SK-N-SH (cell line): ENCODE measurements around the gene PHC2. TPM values are rescaled to one million over a fixed set of nuclear protein-coding genes. Genes with fewer than 3 reads are reported as not detected.

Experiments used
- CTCF ChIA-PET: fragments of 300-600, 350-600 bp; formaldehyde crosslinking; extraction: SDS; loops from one replicate; lab custom pipeline; 2021; lab: Yijun Ruan, JAX
- POLR2A ChIA-PET: fragments of 350-600 bp; sonication (Branson Sonifier 250); formaldehyde crosslinking; extraction: SDS; loops from one replicate; lab custom pipeline; 2020; ENCODE audit warnings: antibody characterized with exemption, inconsistent platforms; lab: Yijun Ruan, JAX
- DNase-seq: peaks from one replicate; pipeline ENCODE4 v3.0.0; 2012
- H2AFZ ChIP-seq: fragments of 200-600 bp; sonication (generic); 2 replicates; pipeline ENCODE4 v1.8.1; 2016; ENCODE audit warnings: antibody characterized with exemption, mild to moderate bottlenecking, low read depth
- H3F3A ChIP-seq: fragments of 200-600 bp; sonication (generic); replicated peaks from 2 replicates; pipeline ENCODE3; 2016; ENCODE audit warnings: antibody characterized with exemption, mild to moderate bottlenecking; ENCODE audit not compliant: insufficient read depth
- H3K27ac ChIP-seq, 2 experiments: fragments of 200-500 bp in 1 of 2; fragments of 200-600 bp in 1 of 2; sonication (Bioruptor generic) in 1 of 2; sonication (generic), shearing (Covaris generic) in 1 of 2; 2 replicates each; pipeline versions ENCODE4 v1.5.1 to v1.6.1; 2014 to 2016; ENCODE audit warnings: low read depth in 2 of 2, inconsistent platforms in 1 of 2, low read length in 1 of 2, mild to moderate bottlenecking in 1 of 2, mixed read lengths in 1 of 2
- H3K27me3 ChIP-seq: fragments of 200-600 bp; sonication (generic), shearing (Covaris generic); 2 replicates; pipeline ENCODE4 v1.6.1; 2016; ENCODE audit warnings: mixed run types; ENCODE audit not compliant: insufficient read depth
- H3K36me3 ChIP-seq, 2 experiments: fragments of 200-500 bp in 1 of 2; fragments of 200-600 bp in 1 of 2; sonication (Bioruptor generic) in 1 of 2; sonication (generic) in 1 of 2; replicated peaks in 1 of 2; 2 replicates each; pipeline versions ENCODE3 to v1.5.1; 2014 to 2016; ENCODE audit warnings: low read length in 1 of 2, mild to moderate bottlenecking in 1 of 2; ENCODE audit not compliant: insufficient read depth in 2 of 2, control insufficient read depth in 1 of 2
- H3K4me1 ChIP-seq, 2 experiments: fragments of 200-500 bp in 1 of 2; fragments of 200-600 bp in 1 of 2; sonication (Bioruptor generic) in 1 of 2; sonication (generic), shearing (Covaris generic) in 1 of 2; 2 replicates each; pipeline versions ENCODE4 v1.5.1 to v1.6.1; 2014 to 2016; ENCODE audit warnings: low read depth in 1 of 2, low read length in 1 of 2, mixed run types in 1 of 2; ENCODE audit not compliant: insufficient read depth in 2 of 2, control insufficient read depth in 1 of 2
- H3K4me2 ChIP-seq: fragments of 200-600 bp; sonication (generic), shearing (Covaris generic); 2 replicates; pipeline ENCODE4 v1.6.1; 2017; ENCODE audit warnings: mixed run types
- H3K4me3 ChIP-seq, 2 experiments: fragments of 200-500 bp in 1 of 2; fragments of 200-600 bp in 1 of 2; sonication (Bioruptor generic) in 1 of 2; sonication (generic), shearing (Covaris generic) in 1 of 2; 2 replicates each; pipeline versions ENCODE4 v1.5.1 to v1.8.1; 2014 to 2016; ENCODE audit warnings: low read depth in 2 of 2, inconsistent platforms in 1 of 2, low read length in 1 of 2, mild to moderate bottlenecking in 1 of 2, mixed read lengths in 1 of 2, moderate library complexity in 1 of 2
- H3K79me2 ChIP-seq: fragments of 200-600 bp; sonication (generic); 2 replicates; pipeline ENCODE4 v1.8.1; 2017; ENCODE audit warnings: mild to moderate bottlenecking; ENCODE audit not compliant: insufficient read depth
- H3K9ac ChIP-seq: fragments of 200-600 bp; sonication (generic); 2 replicates; pipeline ENCODE4 v1.6.1; 2017; ENCODE audit warnings: mixed run types
- H3K9me2 ChIP-seq: fragments of 200-600 bp; sonication (generic); 2 replicates; pipeline ENCODE4 v1.6.1; 2017; ENCODE audit warnings: mixed run types
- H3K9me3 ChIP-seq: fragments of 200-600 bp; sonication (generic); 2 replicates; pipeline ENCODE4 v1.6.1; 2017; ENCODE audit warnings: mixed run types, mild to moderate bottlenecking, moderate library complexity
- H4K20me1 ChIP-seq: fragments of 200-600 bp; sonication (generic); 2 replicates; pipeline ENCODE4 v1.6.1; 2017; ENCODE audit warnings: mild to moderate bottlenecking, mixed run types; ENCODE audit not compliant: insufficient read depth
- CHD2 ChIP-seq: fragments of 150-350 bp; IDR thresholded peaks from 2 replicates; pipeline ENCODE4 v1.6.1; 2018; ENCODE audit warnings: low read length; ENCODE audit not compliant: partially characterized antibody
- CTCF ChIP-seq: fragments of 200-600 bp; sonication (generic); IDR thresholded peaks from 2 replicates; pipeline ENCODE4 v1.6.1; 2017; ENCODE audit warnings: antibody characterized with exemption, mild to moderate bottlenecking, moderate library complexity
- ELF1 ChIP-seq: IDR thresholded peaks from 2 replicates; pipeline ENCODE4 v1.4.0; 2012
- EP300 ChIP-seq, 2 experiments: IDR thresholded peaks; 2 replicates each; pipeline versions ENCODE4 v1.4.0 to v1.6.1; 2012; ENCODE audit warnings: borderline replicate concordance in 1 of 2, low read depth in 1 of 2, low read length in 1 of 2
- FOSL2 ChIP-seq: IDR thresholded peaks from 2 replicates; pipeline ENCODE4 v1.4.0; 2012; ENCODE audit warnings: low read depth, mild to moderate bottlenecking, moderate library complexity, borderline replicate concordance
- FOXM1 ChIP-seq: IDR thresholded peaks from 2 replicates; pipeline ENCODE4 v1.4.0; 2012; ENCODE audit warnings: low read depth, mild to moderate bottlenecking
- JUND ChIP-seq: IDR thresholded peaks from 2 replicates; pipeline ENCODE4 v1.4.0; 2012
- MEF2A ChIP-seq: IDR thresholded peaks from 2 replicates; pipeline ENCODE4 v1.4.0; 2012; ENCODE audit warnings: low read depth, borderline replicate concordance
- MXI1 ChIP-seq: IDR thresholded peaks from 2 replicates; pipeline ENCODE4 v1.6.1; 2012; ENCODE audit warnings: mild to moderate bottlenecking, low read depth, low read length, improper control_type of control experiment
- REST ChIP-seq: IDR thresholded peaks from 2 replicates; pipeline ENCODE4 v1.6.1; 2012; ENCODE audit warnings: mild to moderate bottlenecking, low read depth, low read length, moderate library complexity
- SMC3 ChIP-seq: IDR thresholded peaks from 2 replicates; pipeline ENCODE4 v1.6.1; 2012; ENCODE audit warnings: low read depth, low read length, improper control_type of control experiment
- TCF12 ChIP-seq: IDR thresholded peaks from 2 replicates; pipeline ENCODE4 v1.4.0; 2012
- TEAD4 ChIP-seq: IDR thresholded peaks from 2 replicates; pipeline ENCODE4 v1.4.0; 2012; ENCODE audit warnings: mild to moderate bottlenecking, borderline replicate concordance; ENCODE audit not compliant: insufficient read depth
- USF1 ChIP-seq: IDR thresholded peaks from 2 replicates; pipeline ENCODE4 v1.4.0; 2012; ENCODE audit warnings: low read depth, borderline replicate concordance
- USF2 ChIP-seq: fragments of 150-350 bp; IDR thresholded peaks from 2 replicates; pipeline ENCODE4 v1.6.1; 2017; ENCODE audit warnings: antibody characterized with exemption, low read length, low read depth, borderline replicate concordance
- WGBS: methylation state at CpG from one replicate; pipeline ENCODE4 v1.1.6; 2017; ENCODE audit warnings: low lambda C conversion rate; 5-methylcytosine and 5-hydroxymethylcytosine counted together
- polyA plus RNA-seq, 3 experiments: library from polyadenylated mRNA; depleted of rRNA; stranded (reverse); fragments of >200 nt; gene quantifications; 2 replicates each; pipeline ENCODE4 v1.2.3, GENCODE V29; 2012

Gene PHC2
- polyA plus RNA-seq, 1 of the 3 experiments (the other 2 are of a cell fraction) = 98.7 TPM

- POLR2A ChIA-PET = no interaction called here
- no peak overlapping the region for H3K4me3 ChIP-seq
- H3K9me3 ChIP-seq = no peaks in the 10 kb centered on the region
- no peak for DNase-seq
- no peak for TF ChIP-seq JUND
- no peak for TF ChIP-seq CTCF
- TF ChIP-seq FOXM1 = no peak
- TF ChIP-seq TEAD4 = no peak
- WGBS = 82% methylated on average over 2 of the region's 4 CpGs
- H3K9me2 ChIP-seq = no peaks in the 10 kb centered on the region
- H3K4me2 ChIP-seq = no peak overlapping the region
- CTCF ChIA-PET = interaction anchor here (1.5 to 1.6 kb wide), 2 partner anchors 10 to 82 kb away, joined by 5 to 6 read pairs; no protein-coding TSS in a partner anchor
- H3K27me3 ChIP-seq = no peaks in the 10 kb centered on the region
- H3K9ac ChIP-seq = no peak overlapping the region
- H3K36me3 ChIP-seq = peaks cover 0 to 20% of the 10 kb centered on the region in 2 experiments
- no peaks in the 10 kb centered on the region for H3K79me2 ChIP-seq
- H4K20me1 ChIP-seq = no peaks in the 10 kb centered on the region
- peaks cover 0 to 10% of the 10 kb centered on the region in 2 experiments; a peak in 1 of 4 replicates for H3K4me1 ChIP-seq
- H3K27ac ChIP-seq = no peak overlapping the region
- no peaks in the 10 kb centered on the region for H3F3A ChIP-seq
- no peak overlapping the region for H2AFZ ChIP-seq
These were observed 57.3 kb downstream of the PHC2 start for GRCh38 chr1:33373606-33374005.

- Histone ChIP-seq H3K4me2 (no peak overlapping the region), H3K36me3 (peaks cover 0 to 20% of the 10 kb centered on the region in 2 experiments)
- 93% methylated on average over 4 of the region's 4 CpGs for WGBS
These were observed 58.2 kb downstream of the PHC2 start for GRCh38 chr1:33372677-33373076.

More at GRCh38 chr1:33372677-33373076, 58.2 kb downstream of the PHC2 start:
- H3K9me2 ChIP-seq = no peaks in the 10 kb centered on the region
- ChIA-PET CTCF (interaction anchor here (0.9 to 1.6 kb wide), 5 partner anchors 10 to 103 kb away, joined by 3 to 8 read pairs (median 5); no protein-coding TSS in a partner anchor), POLR2A (interaction anchor here (0.6 kb wide), 2 partner anchors 16 to 578 kb away, joined by 3 read pairs; no protein-coding TSS in a partner anchor)
- H3F3A ChIP-seq = no peaks in the 10 kb centered on the region
- TF ChIP-seq REST = no peak
- TF ChIP-seq ELF1 = no peak
- no peak for TF ChIP-seq EP300 (IDR thresholded peaks at IDR 0.05; ENCODE audit: borderline replicate concordance in 1 of 2, low read depth in 1 of 2, low read length in 1 of 2)
- TF ChIP-seq MXI1 = no peak
- no peak for TF ChIP-seq TEAD4
- TF ChIP-seq USF2 = no peak
- TF ChIP-seq SMC3 = no peak
- TF ChIP-seq FOSL2 = no peak
- TF ChIP-seq MEF2A = no peak
- TF ChIP-seq CHD2 = no peak
- no peak for TF ChIP-seq TCF12
- TF ChIP-seq USF1 = no peak
- no peak overlapping the region for H3K9ac ChIP-seq
- DNase-seq = no peak
- peaks cover 0 to 13% of the 10 kb centered on the region in 2 experiments; a peak in 1 of 4 replicates for H3K4me1 ChIP-seq
- H3K27ac ChIP-seq = no peak overlapping the region
- H3K27me3 ChIP-seq = no peaks in the 10 kb centered on the region
- no peak overlapping the region for H2AFZ ChIP-seq
- H3K9me3 ChIP-seq = no peaks in the 10 kb centered on the region
- H4K20me1 ChIP-seq = no peaks in the 10 kb centered on the region
- H3K4me3 ChIP-seq = no peak overlapping the region
- H3K79me2 ChIP-seq = no peaks in the 10 kb centered on the region
